Measurements from ENCODE around the gene MPL. TPM values are rescaled to one million over a fixed set of nuclear protein-coding genes. Genes with fewer than 3 reads are reported as not detected.

MPL gene
- total and polyA plus RNA-seq, 2 of the 8 experiments (the other 6 are each of a cell fraction or from before 2014, with no cell fraction given): 0.08 TPM; not detected in 1

- FAIRE-seq: no peak
- DNase-seq (ENCODE audit: low read depth in 1 of 2, low spot score in 2 of 2): no peak
- TF ChIP-seq, protein P1, sequence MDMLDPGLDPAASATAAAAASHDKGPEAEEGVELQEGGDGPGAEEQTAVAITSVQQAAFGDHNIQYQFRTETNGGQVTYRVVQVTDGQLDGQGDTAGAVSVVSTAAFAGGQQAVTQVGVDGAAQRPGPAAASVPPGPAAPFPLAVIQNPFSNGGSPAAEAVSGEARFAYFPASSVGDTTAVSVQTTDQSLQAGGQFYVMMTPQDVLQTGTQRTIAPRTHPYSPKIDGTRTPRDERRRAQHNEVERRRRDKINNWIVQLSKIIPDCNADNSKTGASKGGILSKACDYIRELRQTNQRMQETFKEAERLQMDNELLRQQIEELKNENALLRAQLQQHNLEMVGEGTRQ (IDR thresholded peaks at IDR 0.05; ENCODE audit: low read length): no peak
- no peak for TF ChIP-seq KDM4A (IDR thresholded peaks at IDR 0.05; ENCODE audit: low read depth, low read length, severe bottlenecking)
- TF ChIP-seq BCL11A (IDR thresholded peaks at IDR 0.05; ENCODE audit: low read depth in 2 of 2, low read length in 2 of 2): no peak
- no peak for TF ChIP-seq POLR2A (IDR thresholded peaks at IDR 0.05; ENCODE audit: control extremely low read depth in 1 of 2, low read depth in 2 of 2, low read length in 2 of 2)
- no peak for TF ChIP-seq PHF8 (conservative IDR thresholded peaks at IDR 0.05; ENCODE audit: low read depth, low read length)
- no peak for TF ChIP-seq BRCA1 (IDR thresholded peaks at IDR 0.05; ENCODE audit: low read depth, low read length)
- no peak for TF ChIP-seq KDM5A (IDR thresholded peaks at IDR 0.05; ENCODE audit: low read length)
- no peak for TF ChIP-seq JUN (IDR thresholded peaks at IDR 0.05; ENCODE audit: low read depth, low read length)
- no peak for TF ChIP-seq TEAD4 (IDR thresholded peaks at IDR 0.05; ENCODE audit: low read depth, low read length)
- TF ChIP-seq HDAC2 (IDR thresholded peaks at IDR 0.05; ENCODE audit: borderline replicate concordance in 1 of 2, low read depth in 2 of 2, low read length in 2 of 2): no peak
- TF ChIP-seq MAX (IDR thresholded peaks at IDR 0.05): no peak
These were observed 15.1 kb upstream of the MPL start for GRCh38 chr1:43322506-43322905.

More at GRCh38 chr1:43322506-43322905, 15.1 kb upstream of the MPL start:
- H3K56ac ChIP-seq (replicated peaks; ENCODE audit: insufficient read length, low read depth, low read length): no peak overlapping the region
- H2AK5ac ChIP-seq (ENCODE audit: low read depth, low read length): no peak overlapping the region
- H4K5ac ChIP-seq (ENCODE audit: insufficient read length, low read depth, low read length): no peak overlapping the region
- H3K23me2 ChIP-seq (ENCODE audit: low read depth, low read length): no peaks in the 10 kb centered on the region
- no peak overlapping the region for H3K9ac ChIP-seq (replicated peaks in 1 of 4; ENCODE audit: extremely low read depth in 1 of 4, low read depth in 3 of 4, low read length in 3 of 4)
- H2BK15ac ChIP-seq (ENCODE audit: low read length): no peak overlapping the region
- no peak overlapping the region for H2BK20ac ChIP-seq (ENCODE audit: low read length)
- no peak overlapping the region for H3K23ac ChIP-seq (ENCODE audit: insufficient read length)
- H3K18ac ChIP-seq (ENCODE audit: extremely low read depth, low read length): no peak overlapping the region
- H4K91ac ChIP-seq (replicated peaks; ENCODE audit: insufficient read length, low read length): no peak overlapping the region
- H4K8ac ChIP-seq (ENCODE audit: extremely low read depth, insufficient read depth, low read length): no peak overlapping the region
- H3K79me1 ChIP-seq (ENCODE audit: low read depth, low read length): no peaks in the 10 kb centered on the region
- no peak overlapping the region for H2BK5ac ChIP-seq (ENCODE audit: low read depth, low read length)
- no peak overlapping the region for H3K4me3 ChIP-seq (ENCODE audit: extremely low read depth in 1 of 4, insufficient read depth in 2 of 4, low read depth in 3 of 4, low read length in 4 of 4)
- no peak overlapping the region for H2BK120ac ChIP-seq (replicated peaks; ENCODE audit: low read depth, low read length)
- H2AFZ ChIP-seq (ENCODE audit: low read length): no peak overlapping the region
- H3K9me3 ChIP-seq (ENCODE audit: insufficient read depth in 2 of 2, low read depth in 1 of 2, low read length in 1 of 2): peaks cover 0 to 3% of the 10 kb centered on the region in 2 experiments; a peak in 1 of 4 replicates
- H3K79me2 ChIP-seq (ENCODE audit: control insufficient read depth in 1 of 2, insufficient read depth in 2 of 2, low read length in 2 of 2): no peaks in the 10 kb centered on the region
- no peak overlapping the region for H3K4ac ChIP-seq (replicated peaks; ENCODE audit: insufficient read length, low read depth, low read length)
- H3K27me3 ChIP-seq (replicated peaks in 1 of 4; ENCODE audit: control insufficient read depth in 3 of 4, extremely low read depth in 1 of 4, insufficient read depth in 3 of 4, low read length in 3 of 4): no peaks in the 10 kb centered on the region; a peak in 1 of 7 replicates
- no peaks in the 10 kb centered on the region for H4K20me1 ChIP-seq (replicated peaks in 1 of 2; ENCODE audit: control insufficient read depth in 1 of 2, insufficient read depth in 2 of 2, low read length in 2 of 2)
- ChIA-PET CTCF (ENCODE audit: partially characterized antibody) (interaction anchor here (0.8 to 1.5 kb wide), 7 partner anchors 8 to 96 kb away, joined by 3 to 4 read pairs (median 3); partner anchors contain the start of gene C1orf210), POLR2A (ENCODE audit: partially characterized antibody) (interaction anchor here (1.0 kb wide), 1 partner anchor 38 kb away, joined by 4 read pairs; no protein-coding TSS in a partner anchor)
- H3K4me1 ChIP-seq (replicated peaks in 1 of 4; ENCODE audit: control insufficient read depth in 3 of 4, insufficient read depth in 4 of 4, low read length in 3 of 4): peaks cover 0 to 5% (median 2%) of the 10 kb centered on the region in 4 experiments; a peak in 3 of 7 replicates
- no peaks in the 10 kb centered on the region for H3K36me3 ChIP-seq (ENCODE audit: control insufficient read depth in 2 of 4, insufficient read depth in 4 of 4, low read length in 3 of 4)
- no peak overlapping the region for H3K27ac ChIP-seq (ENCODE audit: low read depth, low read length)
- WGBS, 2 experiments (ENCODE audit: extremely low coverage in 1 of 2, insufficient coverage in 1 of 2, insufficient read length in 1 of 2, insufficient replicate concordance in 2 of 2, low coverage in 1 of 2, low lambda C conversion rate in 2 of 2, missing lambda C conversion rate in 1 of 2): 98% methylated on average over 5 of the region's 5 CpGs; no CpG with 5 or more reads in 1 of the 2 experiments
- H3K14ac ChIP-seq (ENCODE audit: insufficient read length): no peak overlapping the region
- H3K4me2 ChIP-seq (ENCODE audit: insufficient read depth in 1 of 2, low read depth in 2 of 2, low read length in 2 of 2): no peak overlapping the region
- no peak overlapping the region for H2BK12ac ChIP-seq (ENCODE audit: low read depth, low read length)
